Spleen (tissue), 7 donors: Measurements from ENCODE around the gene ARRDC4.

Experiments used
- POLR2A ChIP-seq, 3 donors: fragments of 450-650 bp; IDR thresholded peaks; one replicate each; pipeline ENCODE4 v1.5.1; 2017; ENCODE audit warnings: antibody characterized with exemption in 3 of 3, mild to moderate bottlenecking in 1 of 3
- POLR2AphosphoS5 ChIP-seq, 3 donors: sonication (generic); formaldehyde crosslinking; IDR thresholded peaks; one replicate each; pipeline ENCODE4 v1.5.1; 2017; ENCODE audit warnings: antibody characterized with exemption in 3 of 3
- TF ChIP-seq, protein P1 (sequence below), 11 experiments: fragments of 200-600 bp in 7 of 11; fragments of 450-650 bp in 4 of 11; sonication (generic) in 4 of 11; IDR thresholded peaks in 8 of 11; conservative IDR thresholded peaks in 3 of 11; 1 replicate in 7 of 11; 2 replicates in 4 of 11; pipeline versions ENCODE4 v1.4.0 to v1.8.0; 2016 to 2021; ENCODE audit warnings: antibody characterized with exemption in 11 of 11, inconsistent platforms in 4 of 11, mild to moderate bottlenecking in 1 of 11
- donor health status: DM: no; HTN: no; CAD: no; lungs with moderate emphysema.
- donor health status: DM: no; HTN: no; CAD: no.
- donor health status: DM: no; HTN: no; CAD: no.

DNA sequence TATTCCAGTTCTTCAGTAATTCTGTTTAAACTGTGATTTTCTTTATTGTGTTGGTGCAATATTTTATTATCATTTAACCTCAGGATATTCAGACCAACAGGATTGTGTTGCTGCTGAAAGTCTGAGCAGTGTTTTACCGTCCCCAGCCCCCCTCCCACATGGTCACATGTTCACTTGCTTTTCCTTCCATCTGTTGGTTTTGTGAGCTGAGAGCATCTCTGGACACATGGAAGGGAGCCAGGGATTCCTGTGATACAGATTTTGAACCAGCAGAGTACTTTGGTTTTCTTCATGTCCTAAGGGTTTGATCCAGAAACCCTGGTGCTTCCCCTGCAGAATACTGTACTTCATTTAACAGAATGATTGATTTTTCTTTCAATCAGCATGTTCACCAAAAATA lies 11.9 kb downstream of the ARRDC4 start:
- TF ChIP-seq, protein P1, sequence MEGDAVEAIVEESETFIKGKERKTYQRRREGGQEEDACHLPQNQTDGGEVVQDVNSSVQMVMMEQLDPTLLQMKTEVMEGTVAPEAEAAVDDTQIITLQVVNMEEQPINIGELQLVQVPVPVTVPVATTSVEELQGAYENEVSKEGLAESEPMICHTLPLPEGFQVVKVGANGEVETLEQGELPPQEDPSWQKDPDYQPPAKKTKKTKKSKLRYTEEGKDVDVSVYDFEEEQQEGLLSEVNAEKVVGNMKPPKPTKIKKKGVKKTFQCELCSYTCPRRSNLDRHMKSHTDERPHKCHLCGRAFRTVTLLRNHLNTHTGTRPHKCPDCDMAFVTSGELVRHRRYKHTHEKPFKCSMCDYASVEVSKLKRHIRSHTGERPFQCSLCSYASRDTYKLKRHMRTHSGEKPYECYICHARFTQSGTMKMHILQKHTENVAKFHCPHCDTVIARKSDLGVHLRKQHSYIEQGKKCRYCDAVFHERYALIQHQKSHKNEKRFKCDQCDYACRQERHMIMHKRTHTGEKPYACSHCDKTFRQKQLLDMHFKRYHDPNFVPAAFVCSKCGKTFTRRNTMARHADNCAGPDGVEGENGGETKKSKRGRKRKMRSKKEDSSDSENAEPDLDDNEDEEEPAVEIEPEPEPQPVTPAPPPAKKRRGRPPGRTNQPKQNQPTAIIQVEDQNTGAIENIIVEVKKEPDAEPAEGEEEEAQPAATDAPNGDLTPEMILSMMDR (IDR thresholded peaks at IDR 0.05 in 8 of 11, conservative IDR thresholded peaks at IDR 0.05 in 3 of 11) = no peak
- TF ChIP-seq POLR2AphosphoS5 (IDR thresholded peaks at IDR 0.05) (no peak), POLR2A (IDR thresholded peaks at IDR 0.05) (no peak)
